ENCODE data around the gene ENTHD1.

ENTHD1 gene

DNA sequence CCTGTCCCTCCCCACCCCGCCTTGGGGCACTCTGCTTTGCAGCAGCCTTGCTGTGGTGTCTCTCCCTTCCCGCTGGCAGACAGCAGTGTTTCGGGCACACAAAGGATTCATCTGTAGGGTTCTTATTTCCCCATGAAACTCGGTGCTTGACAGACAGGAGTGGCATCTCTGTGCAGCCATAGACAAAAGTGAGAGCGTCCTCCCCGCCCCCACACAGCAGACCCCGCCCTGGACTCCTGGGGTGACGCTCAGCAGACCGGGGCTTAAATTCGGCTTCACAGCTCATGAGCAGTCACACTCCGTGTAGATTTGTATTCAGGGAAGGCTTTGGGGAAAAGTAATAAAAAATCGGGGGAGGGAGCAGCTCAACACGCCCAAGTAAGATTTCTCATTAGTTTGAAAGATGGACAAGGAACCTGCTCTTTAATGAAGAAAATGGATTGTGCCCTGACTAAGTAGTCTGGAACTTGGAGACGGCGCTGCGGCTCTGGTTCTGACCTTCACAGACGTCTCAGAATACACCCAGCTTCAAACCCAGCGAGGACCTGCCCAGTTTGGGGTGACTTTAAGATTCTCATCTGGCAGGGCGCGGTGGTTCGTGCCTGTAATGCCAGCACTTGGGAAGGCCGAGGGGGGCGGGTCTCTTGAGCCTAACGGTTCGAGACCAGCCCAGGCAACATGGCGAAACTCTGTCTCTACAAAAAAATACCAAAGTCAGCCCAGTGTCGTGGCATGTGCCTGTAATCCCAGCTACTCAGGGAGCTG, 187.0 kb downstream of the ENTHD1 start:
- Histone ChIP-seq H3K36me3 (replicated peaks; ENCODE audit: low read depth, low read length) (no peaks in the 10 kb centered on the region), H4K20me1 (ENCODE audit: insufficient read depth, low read length) (no peaks in the 10 kb centered on the region), H3K27ac (ENCODE audit: low read length) (no peak overlapping the region), H3K27me3 (ENCODE audit: low read depth, low read length) (peaks cover 31% of the 10 kb centered on the region), H3K79me2 (ENCODE audit: low read length) (no peaks in the 10 kb centered on the region), H3K9me3 (ENCODE audit: insufficient read depth, low read length) (no peaks in the 10 kb centered on the region), H3K4me1 (ENCODE audit: low read length) (no peaks in the 10 kb centered on the region), H3K4me2 (ENCODE audit: low read length) (no peak overlapping the region), H3K9ac (ENCODE audit: low read length) (no peak overlapping the region), H2AFZ (ENCODE audit: low read depth, low read length) (no peak overlapping the region), H3K4me3 (ENCODE audit: low read length) (no peak overlapping the region)
- TF ChIP-seq, protein P1, sequence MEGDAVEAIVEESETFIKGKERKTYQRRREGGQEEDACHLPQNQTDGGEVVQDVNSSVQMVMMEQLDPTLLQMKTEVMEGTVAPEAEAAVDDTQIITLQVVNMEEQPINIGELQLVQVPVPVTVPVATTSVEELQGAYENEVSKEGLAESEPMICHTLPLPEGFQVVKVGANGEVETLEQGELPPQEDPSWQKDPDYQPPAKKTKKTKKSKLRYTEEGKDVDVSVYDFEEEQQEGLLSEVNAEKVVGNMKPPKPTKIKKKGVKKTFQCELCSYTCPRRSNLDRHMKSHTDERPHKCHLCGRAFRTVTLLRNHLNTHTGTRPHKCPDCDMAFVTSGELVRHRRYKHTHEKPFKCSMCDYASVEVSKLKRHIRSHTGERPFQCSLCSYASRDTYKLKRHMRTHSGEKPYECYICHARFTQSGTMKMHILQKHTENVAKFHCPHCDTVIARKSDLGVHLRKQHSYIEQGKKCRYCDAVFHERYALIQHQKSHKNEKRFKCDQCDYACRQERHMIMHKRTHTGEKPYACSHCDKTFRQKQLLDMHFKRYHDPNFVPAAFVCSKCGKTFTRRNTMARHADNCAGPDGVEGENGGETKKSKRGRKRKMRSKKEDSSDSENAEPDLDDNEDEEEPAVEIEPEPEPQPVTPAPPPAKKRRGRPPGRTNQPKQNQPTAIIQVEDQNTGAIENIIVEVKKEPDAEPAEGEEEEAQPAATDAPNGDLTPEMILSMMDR (IDR thresholded peaks at IDR 0.05; ENCODE audit: low read depth, low read length) = no peak
- no peak for TF ChIP-seq EZH2phosphoT487 (IDR thresholded peaks at IDR 0.05; ENCODE audit: low read depth)

- H3K9me3 ChIP-seq (ENCODE audit: insufficient read depth, low read length) = no peaks in the 10 kb centered on the region
- no peak for TF ChIP-seq EZH2phosphoT487 (IDR thresholded peaks at IDR 0.05; ENCODE audit: low read depth)
- TF ChIP-seq, protein P1 (IDR thresholded peaks at IDR 0.05; ENCODE audit: low read depth, low read length) = no peak
Measured at GRCh38 chr22:39705386-39705785, 188.2 kb downstream of the ENTHD1 start.

DNA sequence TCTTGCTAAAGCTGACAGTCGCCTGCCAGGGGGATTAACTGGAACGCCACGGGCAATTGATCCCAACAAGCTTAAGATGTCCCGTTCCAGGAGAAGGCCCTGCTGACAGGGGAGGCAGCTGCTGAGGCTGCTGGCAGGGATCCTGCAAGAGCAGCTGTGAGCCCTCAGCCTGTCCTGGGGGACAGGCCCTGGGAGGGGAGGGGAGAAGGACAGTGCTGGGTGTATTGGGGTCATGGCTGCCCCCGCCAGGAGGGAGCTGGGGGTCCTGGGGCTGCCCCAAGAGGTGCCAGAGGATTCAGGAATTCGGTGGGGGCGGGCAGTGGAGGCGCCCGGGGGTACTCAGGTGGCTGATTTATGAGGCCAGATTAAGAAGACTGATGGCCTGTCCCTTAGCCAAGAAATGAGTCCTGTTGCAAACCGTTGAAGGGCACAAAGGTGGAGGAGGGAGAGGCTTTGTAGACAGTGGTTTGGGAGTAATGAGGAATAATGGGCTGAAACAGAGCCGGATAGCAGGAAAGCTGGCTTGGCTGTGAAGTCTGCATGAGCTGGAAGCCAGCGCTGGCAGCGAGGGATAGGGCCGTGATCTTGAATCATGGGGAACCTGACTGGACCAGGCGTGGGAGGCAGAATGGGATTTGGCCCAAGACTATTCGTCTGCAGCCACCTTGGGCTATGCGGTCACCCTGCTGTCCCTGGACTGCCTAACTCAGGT, 189.5 kb downstream of the ENTHD1 start:
- TF ChIP-seq, protein P1 (IDR thresholded peaks at IDR 0.05; ENCODE audit: low read depth, low read length) = no peak
- no peak for TF ChIP-seq EZH2phosphoT487 (IDR thresholded peaks at IDR 0.05; ENCODE audit: low read depth)
- no peak overlapping the region for H3K27ac ChIP-seq (ENCODE audit: low read length)
- H3K36me3 ChIP-seq (replicated peaks; ENCODE audit: low read depth, low read length) = no peaks in the 10 kb centered on the region
- no peaks in the 10 kb centered on the region for H3K4me1 ChIP-seq (ENCODE audit: low read length)
- H3K9me3 ChIP-seq (ENCODE audit: insufficient read depth, low read length) = no peaks in the 10 kb centered on the region
- no peak overlapping the region for H2AFZ ChIP-seq (ENCODE audit: low read depth, low read length)
- no peak overlapping the region for H3K4me2 ChIP-seq (ENCODE audit: low read length)
- H3K4me3 ChIP-seq (ENCODE audit: low read length) = no peak overlapping the region
- H4K20me1 ChIP-seq (ENCODE audit: insufficient read depth, low read length) = no peaks in the 10 kb centered on the region
- no peaks in the 10 kb centered on the region for H3K79me2 ChIP-seq (ENCODE audit: low read length)
- H3K9ac ChIP-seq (ENCODE audit: low read length) = no peak overlapping the region
- peaks cover 18% of the 10 kb centered on the region for H3K27me3 ChIP-seq (ENCODE audit: low read depth, low read length)

More at GRCh38 chr22:39705386-39705785, 188.2 kb downstream of the ENTHD1 start:
- no peaks in the 10 kb centered on the region for H4K20me1 ChIP-seq (ENCODE audit: insufficient read depth, low read length)
- no peaks in the 10 kb centered on the region for H3K79me2 ChIP-seq (ENCODE audit: low read length)
- no peaks in the 10 kb centered on the region for H3K36me3 ChIP-seq (replicated peaks; ENCODE audit: low read depth, low read length)
- H3K4me3 ChIP-seq (ENCODE audit: low read length) = no peak overlapping the region
- H3K4me1 ChIP-seq (ENCODE audit: low read length) = no peaks in the 10 kb centered on the region
- peaks cover 29% of the 10 kb centered on the region for H3K27me3 ChIP-seq (ENCODE audit: low read depth, low read length)
- no peak overlapping the region for H3K4me2 ChIP-seq (ENCODE audit: low read length)
- H3K27ac ChIP-seq (ENCODE audit: low read length) = no peak overlapping the region
- H3K9ac ChIP-seq (ENCODE audit: low read length) = no peak overlapping the region
- H2AFZ ChIP-seq (ENCODE audit: low read depth, low read length) = no peak overlapping the region

DNA sequence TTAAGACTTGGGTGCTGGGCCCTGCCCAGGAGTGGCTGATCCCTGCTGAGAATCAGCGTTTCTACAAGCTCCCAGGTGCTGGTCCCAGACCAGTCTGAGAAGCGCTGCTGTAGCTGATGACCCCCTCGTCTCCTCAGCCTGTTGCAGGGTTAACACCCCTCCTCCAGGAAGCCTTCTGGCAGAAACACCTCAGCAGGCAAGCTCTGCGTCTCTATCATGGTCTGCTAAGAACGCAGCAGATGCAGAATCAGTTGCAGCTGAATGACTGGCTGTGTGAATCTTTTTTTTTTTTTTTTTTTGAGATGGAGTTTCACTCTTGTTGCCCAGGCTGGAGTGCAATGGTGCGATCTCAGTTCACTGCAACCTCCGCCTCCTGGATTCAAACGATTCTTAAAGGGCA, 190.5 kb downstream of the ENTHD1 start:
- H2AFZ ChIP-seq (ENCODE audit: low read depth, low read length) = no peak overlapping the region
- no peak overlapping the region for H3K27ac ChIP-seq (ENCODE audit: low read length)
- H3K9ac ChIP-seq (ENCODE audit: low read length) = no peak overlapping the region
- H3K4me3 ChIP-seq (ENCODE audit: low read length) = no peak overlapping the region
- no peaks in the 10 kb centered on the region for H3K79me2 ChIP-seq (ENCODE audit: low read length)
- H3K4me2 ChIP-seq (ENCODE audit: low read length) = no peak overlapping the region
- H3K4me1 ChIP-seq (ENCODE audit: low read length) = no peaks in the 10 kb centered on the region
- TF ChIP-seq, protein P1 (IDR thresholded peaks at IDR 0.05; ENCODE audit: low read depth, low read length) = no peak
- no peak for TF ChIP-seq EZH2phosphoT487 (IDR thresholded peaks at IDR 0.05; ENCODE audit: low read depth)
- no peaks in the 10 kb centered on the region for H3K36me3 ChIP-seq (replicated peaks; ENCODE audit: low read depth, low read length)
- H3K9me3 ChIP-seq (ENCODE audit: insufficient read depth, low read length) = no peaks in the 10 kb centered on the region
- no peaks in the 10 kb centered on the region for H4K20me1 ChIP-seq (ENCODE audit: insufficient read depth, low read length)
- peaks cover 18% of the 10 kb centered on the region for H3K27me3 ChIP-seq (ENCODE audit: low read depth, low read length)

All from OCI-LY3 (cell line).